ENCODE data around the gene SIRPA.

DNA sequence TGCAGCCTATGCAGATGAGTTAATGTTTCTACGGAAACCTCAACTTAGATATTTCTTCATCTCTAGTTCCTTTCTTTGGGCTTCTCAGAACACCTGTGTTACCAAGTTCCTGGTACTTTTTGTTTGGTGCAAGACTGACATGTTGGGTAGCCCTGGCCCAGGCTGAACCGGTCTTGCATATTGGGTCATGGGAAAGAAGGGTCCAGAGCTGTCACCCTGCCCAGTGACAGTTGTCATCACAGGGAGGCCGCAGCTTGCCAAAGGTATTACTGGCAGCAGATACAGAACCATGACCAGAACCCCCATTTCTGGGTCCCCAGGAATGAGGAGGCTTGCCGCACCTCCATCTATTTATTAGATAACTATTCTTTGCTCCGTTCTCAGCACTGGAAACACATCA lies 58.4 kb downstream of the SIRPA start:
- no peak for TF ChIP-seq EZH2 (IDR thresholded peaks at IDR 0.05; ENCODE audit: insufficient read depth, low read length)
- TF ChIP-seq, protein P1, sequence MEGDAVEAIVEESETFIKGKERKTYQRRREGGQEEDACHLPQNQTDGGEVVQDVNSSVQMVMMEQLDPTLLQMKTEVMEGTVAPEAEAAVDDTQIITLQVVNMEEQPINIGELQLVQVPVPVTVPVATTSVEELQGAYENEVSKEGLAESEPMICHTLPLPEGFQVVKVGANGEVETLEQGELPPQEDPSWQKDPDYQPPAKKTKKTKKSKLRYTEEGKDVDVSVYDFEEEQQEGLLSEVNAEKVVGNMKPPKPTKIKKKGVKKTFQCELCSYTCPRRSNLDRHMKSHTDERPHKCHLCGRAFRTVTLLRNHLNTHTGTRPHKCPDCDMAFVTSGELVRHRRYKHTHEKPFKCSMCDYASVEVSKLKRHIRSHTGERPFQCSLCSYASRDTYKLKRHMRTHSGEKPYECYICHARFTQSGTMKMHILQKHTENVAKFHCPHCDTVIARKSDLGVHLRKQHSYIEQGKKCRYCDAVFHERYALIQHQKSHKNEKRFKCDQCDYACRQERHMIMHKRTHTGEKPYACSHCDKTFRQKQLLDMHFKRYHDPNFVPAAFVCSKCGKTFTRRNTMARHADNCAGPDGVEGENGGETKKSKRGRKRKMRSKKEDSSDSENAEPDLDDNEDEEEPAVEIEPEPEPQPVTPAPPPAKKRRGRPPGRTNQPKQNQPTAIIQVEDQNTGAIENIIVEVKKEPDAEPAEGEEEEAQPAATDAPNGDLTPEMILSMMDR (IDR thresholded peaks at IDR 0.05; ENCODE audit: insufficient read depth, low read depth, low read length), result no peak
